Osteocyte (in vitro differentiated cells): Measurements from ENCODE around the gene GALNT2. TPM values are rescaled to one million over a fixed set of nuclear protein-coding genes. Genes with fewer than 3 reads are reported as not detected.

Source experiments
- DNase-seq: peaks from one replicate; pipeline ENCODE4 v3.0.0; 2021; ENCODE audit warnings: mixed read lengths; ENCODE audit not compliant: unreplicated experiment; ENCODE audit errors: extremely low spot score
- H3K27ac Mint-ChIP-seq: one replicate; pipeline ENCODE4 v1.8.0; 2021; ENCODE audit warnings: mild to moderate bottlenecking, mixed read lengths; ENCODE audit not compliant: unreplicated experiment
- H3K27me3 Mint-ChIP-seq: one replicate; pipeline ENCODE4 v1.8.0; 2021; ENCODE audit warnings: mixed read lengths; ENCODE audit not compliant: unreplicated experiment
- H3K36me3 Mint-ChIP-seq: one replicate; pipeline ENCODE4 v1.8.0; 2021; ENCODE audit warnings: mixed read lengths; ENCODE audit not compliant: unreplicated experiment
- H3K4me1 Mint-ChIP-seq: one replicate; pipeline ENCODE4 v1.8.0; 2021; ENCODE audit warnings: mixed read lengths; ENCODE audit not compliant: unreplicated experiment
- H3K4me3 Mint-ChIP-seq: one replicate; pipeline ENCODE4 v1.8.0; 2021; ENCODE audit warnings: mild to moderate bottlenecking, moderate library complexity, mixed read lengths; ENCODE audit not compliant: unreplicated experiment
- H3K9me3 Mint-ChIP-seq: one replicate; pipeline ENCODE4 v1.8.0; 2021; ENCODE audit warnings: mixed read lengths; ENCODE audit not compliant: unreplicated experiment
- total RNA-seq: library from RNA; stranded (reverse); gene quantifications from 2 replicates; pipeline ENCODE4 v1.2.1, GENCODE V29; 2021
- TF ChIP-seq, protein P1 (sequence below): fragments of 200-600 bp; sonication (generic); IDR thresholded peaks from 2 replicates; pipeline ENCODE4 v1.5.0; 2021; ENCODE audit warnings: antibody characterized with exemption, mild to moderate bottlenecking, moderate library complexity

Gene GALNT2
- total RNA-seq, 1 donor from 2014 or later: 149 TPM

DNA sequence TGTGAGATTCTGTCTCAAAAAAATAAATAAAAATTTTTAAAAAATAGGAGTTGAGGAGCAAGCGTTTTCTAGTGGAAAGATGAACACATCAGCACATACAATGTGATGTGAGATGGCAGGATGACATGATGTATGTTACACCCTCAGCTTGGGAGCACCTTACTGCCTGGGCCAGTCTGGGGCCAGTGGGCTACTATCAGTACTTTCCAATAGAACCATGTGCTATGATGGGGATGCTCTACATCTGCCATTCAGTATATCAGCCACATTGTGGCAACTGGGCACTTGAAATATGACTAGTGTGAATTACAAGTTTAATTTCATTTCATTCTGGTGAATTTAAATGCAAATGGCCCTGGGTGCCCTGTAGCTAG lies 203.1 kb downstream of the GALNT2 start:
- peaks cover 5% of the 10 kb centered on the region for H3K4me1 Mint-ChIP-seq
- no peaks in the 10 kb centered on the region for H3K9me3 Mint-ChIP-seq
- TF ChIP-seq, protein P1, sequence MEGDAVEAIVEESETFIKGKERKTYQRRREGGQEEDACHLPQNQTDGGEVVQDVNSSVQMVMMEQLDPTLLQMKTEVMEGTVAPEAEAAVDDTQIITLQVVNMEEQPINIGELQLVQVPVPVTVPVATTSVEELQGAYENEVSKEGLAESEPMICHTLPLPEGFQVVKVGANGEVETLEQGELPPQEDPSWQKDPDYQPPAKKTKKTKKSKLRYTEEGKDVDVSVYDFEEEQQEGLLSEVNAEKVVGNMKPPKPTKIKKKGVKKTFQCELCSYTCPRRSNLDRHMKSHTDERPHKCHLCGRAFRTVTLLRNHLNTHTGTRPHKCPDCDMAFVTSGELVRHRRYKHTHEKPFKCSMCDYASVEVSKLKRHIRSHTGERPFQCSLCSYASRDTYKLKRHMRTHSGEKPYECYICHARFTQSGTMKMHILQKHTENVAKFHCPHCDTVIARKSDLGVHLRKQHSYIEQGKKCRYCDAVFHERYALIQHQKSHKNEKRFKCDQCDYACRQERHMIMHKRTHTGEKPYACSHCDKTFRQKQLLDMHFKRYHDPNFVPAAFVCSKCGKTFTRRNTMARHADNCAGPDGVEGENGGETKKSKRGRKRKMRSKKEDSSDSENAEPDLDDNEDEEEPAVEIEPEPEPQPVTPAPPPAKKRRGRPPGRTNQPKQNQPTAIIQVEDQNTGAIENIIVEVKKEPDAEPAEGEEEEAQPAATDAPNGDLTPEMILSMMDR: no peak
- no peak overlapping the region for H3K4me3 Mint-ChIP-seq
- H3K27me3 Mint-ChIP-seq: no peaks in the 10 kb centered on the region
- peaks cover 19% of the 10 kb centered on the region for H3K36me3 Mint-ChIP-seq
- DNase-seq: no peak
- H3K27ac Mint-ChIP-seq: no peak overlapping the region

DNA sequence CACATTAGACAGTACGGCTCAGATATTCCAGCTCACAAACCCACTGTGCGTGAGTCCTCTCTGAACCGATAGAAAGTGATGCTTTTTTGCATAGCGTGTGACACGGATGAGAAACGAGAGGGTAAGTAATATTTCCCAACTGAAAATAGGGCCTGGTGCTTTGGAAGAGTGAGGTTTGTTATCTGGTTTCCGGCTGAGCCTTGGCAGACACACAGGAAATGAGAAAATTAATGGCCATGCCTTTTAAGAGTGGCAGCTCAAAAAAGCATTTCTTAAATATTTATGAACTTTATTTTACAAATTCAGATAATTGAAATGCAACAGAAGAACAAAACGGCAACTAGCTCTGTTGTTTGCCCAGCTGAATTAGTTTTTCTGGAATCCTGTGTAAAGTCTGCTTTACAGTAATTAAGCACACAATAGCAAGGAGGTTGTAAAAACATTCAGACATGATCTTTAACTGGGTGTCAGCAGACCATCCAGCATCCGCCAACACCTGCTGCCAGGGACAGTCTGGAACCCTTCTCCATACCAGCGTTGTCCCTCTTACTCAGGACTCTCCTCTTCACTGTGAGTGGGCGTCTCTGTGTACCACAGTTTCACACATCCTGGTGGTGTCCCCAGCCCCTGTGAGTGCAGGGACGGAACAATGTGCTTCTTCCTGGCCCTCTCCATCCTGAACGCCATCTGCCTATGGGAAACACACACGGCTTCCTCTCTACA lies 203.7 kb downstream of the GALNT2 start:
- H3K4me3 Mint-ChIP-seq: no peak overlapping the region
- no peaks in the 10 kb centered on the region for H3K9me3 Mint-ChIP-seq
- H3K27ac Mint-ChIP-seq: no peak overlapping the region
- peaks cover 5% of the 10 kb centered on the region for H3K4me1 Mint-ChIP-seq
- TF ChIP-seq, protein P1: no peak
- no peaks in the 10 kb centered on the region for H3K27me3 Mint-ChIP-seq
- peaks cover 17% of the 10 kb centered on the region for H3K36me3 Mint-ChIP-seq
- DNase-seq: no peak

DNA sequence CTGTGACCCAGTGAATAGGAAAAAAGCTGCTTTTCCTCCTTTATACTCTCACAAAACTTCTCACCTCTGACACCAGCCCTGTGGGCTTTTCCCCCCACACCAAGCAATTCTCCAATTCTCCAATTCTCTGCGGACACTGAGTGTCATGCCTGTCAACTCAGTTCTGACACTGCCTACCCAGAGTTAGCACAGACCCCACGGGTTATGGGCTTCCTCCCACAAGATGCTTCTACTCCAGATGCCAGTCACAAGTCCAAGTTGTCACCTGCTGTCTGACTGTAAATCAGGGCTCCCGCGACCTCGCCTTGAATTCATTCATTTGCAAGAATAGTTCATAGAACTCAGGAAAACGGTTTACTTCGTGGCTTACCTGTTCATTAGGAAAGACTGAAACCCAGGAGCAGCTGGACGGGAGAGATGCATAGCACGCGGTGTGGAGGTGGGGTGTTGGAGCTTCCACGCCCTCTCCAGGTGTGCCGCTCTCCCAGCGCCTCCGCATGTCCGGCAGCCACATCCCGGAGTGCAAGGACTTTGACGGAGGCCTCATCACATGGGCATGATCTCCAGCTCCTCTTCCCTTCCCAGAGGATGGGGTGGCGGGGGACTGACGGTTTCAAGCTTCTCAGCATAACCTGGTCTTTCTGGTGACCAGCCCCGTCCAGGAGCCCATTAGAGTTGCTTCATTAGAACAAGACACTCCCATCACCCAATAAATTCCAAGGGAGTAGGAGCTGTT lies 204.4 kb downstream of the GALNT2 start:
- Mint-ChIP-seq H3K27me3 (no peaks in the 10 kb centered on the region), H3K4me3 (no peak overlapping the region), H3K36me3 (peaks cover 17% of the 10 kb centered on the region), H3K27ac (no peak overlapping the region), H3K4me1 (peaks cover 5% of the 10 kb centered on the region), H3K9me3 (no peaks in the 10 kb centered on the region)
- no peak for DNase-seq
- TF ChIP-seq, protein P1: no peak

DNA sequence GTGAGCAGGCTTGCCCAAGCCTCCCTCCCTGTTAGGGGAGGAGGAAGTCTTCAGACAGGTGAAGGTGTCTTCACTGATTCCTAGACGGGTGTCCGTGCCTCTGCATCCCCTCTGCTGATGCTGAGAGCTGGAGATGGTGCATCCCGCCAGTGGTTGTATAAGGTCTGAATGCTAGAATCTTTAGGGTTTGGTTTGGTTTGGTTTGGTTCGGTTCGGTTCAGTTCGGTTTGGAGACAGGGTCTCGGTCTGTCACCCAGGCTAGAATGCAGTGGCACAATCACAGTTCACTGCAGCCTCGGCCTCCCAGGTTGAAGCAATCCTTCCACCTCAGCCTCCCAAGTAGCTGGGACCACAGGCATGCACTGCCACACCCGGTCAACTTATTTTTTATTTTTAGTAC lies 205.5 kb downstream of the GALNT2 start:
- TF ChIP-seq, protein P1: no peak
- Mint-ChIP-seq H3K4me3 (no peak overlapping the region), H3K4me1 (peaks cover 5% of the 10 kb centered on the region), H3K9me3 (no peaks in the 10 kb centered on the region), H3K27me3 (no peaks in the 10 kb centered on the region), H3K36me3 (peaks cover 21% of the 10 kb centered on the region), H3K27ac (no peak overlapping the region)
- DNase-seq: no peak

DNA sequence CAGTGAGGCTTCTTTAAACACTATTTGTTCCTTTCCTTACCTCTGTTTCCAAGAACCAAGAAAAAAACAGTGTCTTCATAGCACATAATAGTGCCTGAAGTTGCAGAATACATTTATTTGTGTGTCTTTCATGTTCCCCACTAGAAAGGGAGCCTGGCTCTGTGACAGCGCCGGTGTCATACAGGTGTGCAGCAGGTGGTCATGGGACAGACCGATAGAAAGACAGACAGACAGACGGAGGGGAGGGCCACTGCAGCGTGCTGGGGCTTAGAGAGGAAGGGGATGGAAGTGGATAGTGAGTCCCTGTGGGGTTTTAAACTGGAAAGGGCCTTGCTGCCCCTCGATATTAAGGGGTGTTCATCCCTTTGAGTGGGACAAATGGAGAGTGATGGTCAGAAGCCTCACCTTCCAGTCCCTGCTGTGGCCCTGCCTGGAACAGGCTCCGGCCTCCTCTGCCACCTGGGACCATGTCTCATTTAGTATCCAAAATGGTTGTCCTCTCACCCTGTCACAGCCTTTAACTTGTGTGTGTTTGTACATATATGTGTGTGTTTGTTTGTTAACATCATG lies 206.2 kb downstream of the GALNT2 start:
- no peaks in the 10 kb centered on the region for H3K9me3 Mint-ChIP-seq
- DNase-seq: no peak
- no peak overlapping the region for H3K4me3 Mint-ChIP-seq
- peaks cover 5% of the 10 kb centered on the region for H3K4me1 Mint-ChIP-seq
- TF ChIP-seq, protein P1: no peak
- no peaks in the 10 kb centered on the region for H3K27me3 Mint-ChIP-seq
- H3K36me3 Mint-ChIP-seq: peaks cover 26% of the 10 kb centered on the region
- no peak overlapping the region for H3K27ac Mint-ChIP-seq
